NCI-H345 treated with DMSO at 0.1 percent for 48 hours (cell line): ENCODE results near the gene DOCK4.
A peak's percentile ranks its signal among the peaks of the same experiment; 100 is the strongest.

Experiments
- DNase-seq: peaks from one replicate; lab custom pipeline; 2025; ENCODE audit not compliant: unreplicated experiment; lab: John Stamatoyannopoulos, UW

Gene DOCK4

GRCh38 chr7:112061051-112061450 is 145.1 kb downstream of the DOCK4 start:
- DNase-seq, result no peak

DNA sequence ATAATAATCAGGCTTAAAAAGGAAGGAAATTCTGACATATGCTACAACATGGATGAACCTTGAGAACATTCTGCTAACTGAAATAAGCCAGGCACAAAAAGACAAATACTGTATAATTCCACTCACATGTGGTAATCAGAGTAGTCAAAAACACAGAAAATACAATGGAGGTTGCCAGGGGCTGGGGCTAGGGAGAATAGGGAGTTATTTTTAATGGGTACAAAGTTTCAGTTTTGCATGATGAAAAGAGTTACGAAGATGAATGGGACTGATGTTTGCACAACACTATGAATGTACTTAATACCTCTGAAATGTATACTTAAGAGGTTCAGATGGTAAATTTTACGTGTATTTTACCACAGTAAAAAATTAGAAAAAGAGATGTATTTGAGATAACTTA is 145.6 kb downstream of the DOCK4 start:
- no peak for DNase-seq

GRCh38 chr7:112059675-112060074 is 146.5 kb downstream of the DOCK4 start:
- DNase-seq, result no peak

DNA sequence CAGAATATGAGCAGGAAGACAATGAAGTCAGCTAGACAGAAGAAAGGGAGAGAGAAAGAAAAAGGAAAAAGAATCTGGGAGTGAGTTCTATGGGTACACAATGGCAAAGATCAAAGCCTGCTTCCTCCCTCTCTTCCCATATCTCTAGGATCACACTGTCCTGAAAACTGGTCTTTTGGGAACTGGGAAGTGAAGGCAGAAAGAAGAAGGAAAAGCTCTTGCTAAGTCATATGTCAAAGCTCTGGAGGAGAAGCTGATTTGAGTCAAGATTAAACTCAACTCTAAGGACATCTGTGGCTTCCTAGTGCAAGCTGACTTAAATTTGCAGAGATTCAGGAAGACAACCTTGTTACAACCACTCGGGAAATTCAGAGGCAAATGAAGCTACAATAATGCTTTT is 147.5 kb downstream of the DOCK4 start:
- DNase-seq, result no peak

DNA sequence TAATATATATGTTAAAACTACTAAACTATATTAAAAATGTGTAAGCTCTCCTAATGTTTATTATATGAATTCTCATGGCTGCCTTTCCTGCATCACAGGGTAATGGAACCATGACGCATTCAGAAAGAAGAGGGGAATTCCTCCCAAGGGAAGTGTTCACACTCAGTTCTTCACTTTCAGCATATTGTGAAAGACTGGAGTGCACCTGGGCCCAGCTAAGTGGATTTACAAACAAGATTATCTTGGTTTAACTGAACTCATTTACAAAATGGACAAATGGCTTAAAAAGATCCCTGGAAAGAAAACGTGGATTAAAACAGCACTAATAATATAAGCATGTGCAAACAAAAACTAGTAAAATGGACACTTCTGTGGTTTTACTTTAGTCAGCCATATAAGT is 149.8 kb downstream of the DOCK4 start:
- peak; percentile 28 for DNase-seq

DNA sequence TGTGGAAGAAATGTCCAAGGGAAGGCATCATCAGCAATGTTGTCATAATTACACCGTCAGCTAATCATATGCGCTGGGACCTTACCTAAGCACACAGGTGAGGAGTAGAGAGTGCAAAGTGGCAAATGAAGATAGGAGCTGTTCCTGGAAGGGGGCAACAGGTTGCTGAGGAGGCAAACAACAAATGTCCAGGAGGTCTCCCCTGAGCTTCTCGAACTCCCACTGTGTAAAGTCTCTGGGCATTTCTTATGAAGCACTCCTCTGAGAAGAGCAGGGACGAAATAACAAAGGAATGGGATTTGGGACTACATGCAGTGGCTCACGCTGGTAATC is 152.5 kb downstream of the DOCK4 start:
- no peak for DNase-seq

- no peak for DNase-seq
Observed at GRCh38 chr7:112052993-112053736, 153.0 kb downstream of the DOCK4 start.

GRCh38 chr7:112052498-112052897 is 153.7 kb downstream of the DOCK4 start:
- no peak for DNase-seq

DNA sequence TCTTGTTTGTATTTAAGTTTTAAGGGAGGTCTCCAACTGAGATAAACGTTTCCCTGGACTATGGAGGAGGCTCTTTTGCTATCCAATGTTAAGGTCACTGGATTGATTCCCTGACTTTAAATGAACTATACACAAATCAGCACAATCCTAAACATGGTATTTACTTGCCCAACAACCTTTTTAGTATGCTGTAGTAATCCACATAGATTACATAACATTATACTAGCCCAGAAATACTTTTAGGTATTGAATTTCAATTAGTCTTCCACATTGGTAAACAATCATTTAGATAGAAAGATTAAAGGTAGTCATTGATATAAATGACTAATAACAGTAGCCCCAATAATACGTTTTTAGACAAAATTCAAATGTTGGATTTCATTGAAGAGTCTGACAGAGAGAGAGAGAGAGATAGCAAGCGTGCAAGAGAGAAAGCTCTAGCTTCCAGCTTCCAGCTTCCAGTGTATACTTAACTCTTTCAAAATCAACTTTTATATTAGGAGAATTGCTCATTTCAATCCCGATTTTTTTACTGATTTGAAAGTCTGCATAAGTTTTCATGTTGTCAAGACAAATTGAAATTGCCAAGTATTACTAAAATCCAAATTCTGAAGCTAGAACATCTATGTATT is 155.8 kb downstream of the DOCK4 start:
- DNase-seq, result no peak

DNA sequence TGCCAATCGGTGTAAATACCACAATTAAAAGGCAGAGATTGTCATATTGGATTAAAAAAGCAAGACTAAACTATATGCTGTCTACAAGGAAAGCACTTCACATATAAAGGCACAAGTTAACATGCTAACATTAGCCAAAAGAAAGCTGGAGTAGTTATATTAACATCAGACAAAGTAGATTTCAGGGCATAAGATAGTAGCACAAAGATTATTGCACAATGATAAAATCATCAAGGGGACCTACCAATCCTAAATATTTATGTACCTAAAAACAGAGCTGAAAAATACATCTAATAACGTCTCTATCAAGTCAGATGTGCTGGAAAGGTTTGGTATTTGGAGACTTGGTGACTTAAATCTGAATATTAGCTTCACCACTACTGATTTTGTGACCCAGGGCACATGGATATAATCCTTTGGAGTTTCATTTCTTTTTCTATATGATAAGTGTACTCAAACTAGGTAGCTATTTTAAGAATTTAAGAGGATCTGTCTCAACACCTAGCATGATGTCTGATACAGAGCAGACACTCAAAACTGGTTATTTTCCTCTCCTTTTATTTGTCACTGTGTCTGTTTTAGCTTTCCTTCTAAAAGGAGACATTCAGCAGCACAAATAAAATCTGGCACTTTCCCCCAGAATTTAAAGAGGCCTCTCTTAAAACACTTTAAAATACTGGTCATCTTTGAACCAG is 156.5 kb downstream of the DOCK4 start:
- no peak for DNase-seq

DNA sequence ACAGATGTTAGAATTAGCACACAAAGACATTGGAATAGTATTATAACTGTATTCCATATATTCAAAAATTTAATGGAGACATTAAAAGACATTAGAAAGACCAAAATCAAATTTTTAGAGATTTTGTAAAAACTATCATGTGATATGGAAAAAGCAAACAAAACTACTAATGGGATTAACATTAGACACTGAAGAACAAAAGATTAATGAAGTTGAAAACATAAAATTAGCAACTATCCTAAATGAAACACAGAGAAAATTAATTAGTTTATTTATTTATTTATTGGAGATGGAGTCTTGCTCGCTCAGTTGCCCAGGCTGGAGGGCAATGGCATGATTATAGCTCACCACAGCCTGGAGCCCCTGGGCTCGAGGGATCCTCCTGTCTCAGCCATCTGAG is 158.8 kb downstream of the DOCK4 start:
- no peak for DNase-seq

DNA sequence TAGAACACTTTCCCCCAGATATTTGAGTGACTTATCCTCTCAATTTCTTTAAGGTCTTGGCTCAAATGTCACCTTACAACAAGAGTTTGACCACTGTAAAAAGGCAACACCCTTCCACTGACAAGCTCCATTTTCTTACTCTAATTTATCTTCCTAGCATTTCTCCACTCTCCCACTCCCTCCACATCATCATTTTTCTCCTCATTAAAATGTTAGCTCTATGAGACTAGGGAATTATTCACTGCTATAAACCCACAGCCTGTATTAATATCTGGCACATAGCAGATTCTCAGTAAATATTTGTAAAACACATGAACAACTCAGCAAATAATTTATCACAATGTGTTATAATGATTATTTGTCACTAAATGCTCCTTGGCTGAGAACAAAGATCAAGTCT is 161.0 kb downstream of the DOCK4 start:
- DNase-seq, result no peak

DNA sequence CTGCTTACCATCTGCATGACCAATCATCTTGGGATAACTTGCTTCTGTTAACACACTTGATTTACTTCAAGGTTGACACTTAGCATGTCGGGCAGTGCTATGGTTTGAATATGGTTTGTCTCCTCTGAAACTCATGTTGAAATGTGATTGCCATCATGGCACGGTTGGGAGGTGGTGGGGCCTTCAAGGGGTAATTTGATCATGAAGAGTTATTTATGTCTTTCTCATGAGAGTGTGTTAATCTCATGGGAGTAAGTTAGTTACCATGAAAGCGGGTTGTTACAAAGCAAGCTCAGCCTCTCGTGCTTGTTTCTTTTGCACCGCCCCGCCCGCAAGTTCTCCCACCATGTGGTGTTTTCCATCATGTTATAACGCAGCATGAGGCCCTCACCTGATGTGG is 163.6 kb downstream of the DOCK4 start:
- no peak for DNase-seq

DNA sequence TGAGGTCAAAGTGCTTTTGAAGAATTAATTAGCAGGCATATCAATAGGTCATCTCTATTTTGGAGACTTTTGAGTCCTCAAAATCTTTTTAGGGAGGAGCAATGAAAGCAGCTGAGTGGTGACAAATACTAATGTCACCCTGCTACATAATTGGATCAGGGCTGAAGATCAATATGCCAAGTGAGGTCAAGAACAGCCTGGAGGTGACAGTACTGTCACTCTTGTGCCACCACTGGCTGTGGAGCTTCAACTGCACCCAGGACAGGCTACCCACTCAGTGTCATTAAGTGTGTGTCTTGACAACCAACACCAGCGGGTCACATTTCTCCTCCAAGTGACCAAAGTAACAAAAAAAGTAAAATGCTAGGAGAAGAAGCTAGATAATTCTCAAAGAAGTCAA is 167.8 kb downstream of the DOCK4 start:
- no peak for DNase-seq

- DNase-seq, result no peak
Observed at GRCh38 chr7:112036071-112036470, 170.1 kb downstream of the DOCK4 start.

DNA sequence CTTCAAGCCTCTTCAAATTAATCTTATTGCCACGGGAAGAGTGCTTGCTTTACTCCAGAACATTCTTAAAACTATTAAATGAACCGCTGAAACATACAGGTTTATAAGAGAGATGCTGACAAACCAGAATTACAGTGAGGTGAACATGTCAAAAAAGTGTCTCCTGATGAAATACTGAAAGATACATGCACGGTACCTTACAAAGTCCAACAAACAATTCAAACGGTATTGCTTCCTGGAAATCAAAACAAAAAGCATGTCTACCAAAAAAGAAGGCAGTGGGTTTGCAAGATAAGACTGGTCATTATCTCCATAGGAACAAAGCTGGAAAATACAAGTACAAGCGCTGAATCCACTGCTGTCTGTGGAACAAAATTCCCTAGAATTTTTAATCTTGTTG is 174.5 kb downstream of the DOCK4 start:
- DNase-seq, result no peak

- no peak for DNase-seq
Observed at GRCh38 chr7:112025556-112025955, 180.6 kb downstream of the DOCK4 start.

DNA sequence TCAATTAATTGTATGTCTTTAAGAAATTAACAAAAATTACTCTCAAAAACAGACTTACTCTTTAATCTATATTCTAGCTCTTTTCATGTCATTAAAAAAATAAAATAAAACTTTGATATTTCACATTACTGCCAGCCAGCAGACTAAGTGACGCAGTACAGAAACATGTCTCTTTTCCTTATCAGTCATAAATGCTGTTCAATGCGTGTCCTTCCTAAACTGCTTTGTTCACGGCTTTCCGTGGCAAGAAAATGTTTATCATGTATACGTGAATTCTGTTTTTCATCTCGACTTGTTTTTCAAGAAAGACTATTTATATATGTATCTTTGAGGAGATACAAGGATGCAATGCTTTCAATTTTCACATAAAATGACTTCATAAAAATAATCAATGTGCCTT is 182.4 kb downstream of the DOCK4 start:
- no peak for DNase-seq

DNA sequence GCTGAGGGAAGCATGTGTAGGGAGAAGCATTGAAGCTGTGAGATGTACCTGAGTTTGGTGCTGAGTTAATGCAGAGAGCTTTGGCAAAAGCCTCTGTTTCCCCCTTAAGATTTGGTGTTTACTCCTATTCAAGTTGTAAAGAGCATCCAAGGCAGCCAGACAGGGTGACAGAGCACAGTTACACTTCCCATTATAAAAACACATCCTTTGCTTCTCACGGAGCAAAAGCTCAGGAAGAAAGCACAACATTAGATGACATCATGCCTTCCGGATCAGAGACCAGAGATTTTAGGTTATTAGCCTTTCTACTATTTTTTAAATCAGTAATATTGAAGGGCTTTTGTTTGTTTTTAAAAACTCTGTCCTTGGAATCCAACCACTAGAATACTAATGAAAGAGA is 182.9 kb downstream of the DOCK4 start:
- no peak for DNase-seq

- DNase-seq, result no peak
Observed at GRCh38 chr7:112022128-112022527, 184.1 kb downstream of the DOCK4 start.

GRCh38 chr7:112021379-112022044 is 184.7 kb downstream of the DOCK4 start:
- no peak for DNase-seq

DNA sequence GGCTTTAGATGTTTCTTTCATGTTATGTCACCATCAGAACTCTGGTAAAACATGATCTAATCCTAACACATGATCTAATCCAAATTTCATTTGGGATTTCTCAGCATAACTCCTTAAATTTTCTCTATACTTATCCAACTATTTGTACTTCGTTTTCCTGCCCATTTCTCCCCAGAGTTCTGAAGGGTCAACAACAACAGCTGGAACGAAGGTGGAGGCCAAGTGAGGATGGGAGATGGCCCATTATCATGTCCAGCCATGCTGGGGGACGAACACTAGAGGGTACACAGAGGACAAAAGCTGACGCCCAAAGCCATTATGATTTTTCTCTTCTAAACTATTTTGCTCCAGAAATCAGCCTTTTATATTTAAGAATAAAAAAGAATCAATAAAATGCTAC is 185.4 kb downstream of the DOCK4 start:
- DNase-seq, result no peak
